ENCODE data around the gene CTNNBL1. TPM values are rescaled to one million over a fixed set of nuclear protein-coding genes. Genes with fewer than 3 reads are reported as not detected.
A peak's percentile ranks its signal among the peaks of the same experiment; 100 is the strongest.

CTNNBL1 gene
- total RNA-seq, 1 experiment from 2014 or later = 49.1 TPM

DNA sequence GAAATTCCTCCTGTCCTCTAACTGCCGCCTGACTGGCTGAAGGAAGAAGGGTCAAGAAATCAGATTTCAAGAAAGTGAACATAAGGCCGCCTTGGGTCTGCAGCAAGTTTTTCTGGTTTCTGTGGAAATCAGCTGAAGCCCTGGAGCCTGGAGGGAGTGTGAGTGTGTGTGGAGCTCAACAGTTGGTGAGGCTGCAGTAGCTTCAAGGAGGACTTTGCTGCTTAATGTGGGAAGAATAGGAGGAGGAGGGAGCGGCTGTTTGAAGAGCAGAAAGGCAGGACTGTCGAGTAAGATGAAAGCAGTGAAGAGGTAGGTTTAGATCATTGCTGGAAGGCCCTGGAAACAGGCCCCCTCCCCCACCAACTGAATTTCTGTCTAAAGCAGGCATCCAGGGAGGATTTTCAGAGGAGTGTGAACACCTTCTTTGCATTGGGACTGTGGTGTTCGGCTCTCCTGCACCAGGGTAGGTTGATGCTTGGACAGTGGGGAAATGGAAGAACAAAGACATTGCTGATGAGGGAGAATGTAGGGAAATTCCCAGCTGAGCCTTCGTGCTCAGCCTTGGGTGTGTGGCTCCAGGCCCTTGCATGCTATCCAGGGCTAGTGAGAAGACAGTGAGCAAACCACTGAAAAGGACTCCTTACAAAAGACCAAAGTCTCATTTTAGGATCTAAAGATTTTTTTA lies 129.6 kb downstream of the CTNNBL1 start:
- H3K4me1 ChIP-seq (replicated peaks) = peaks cover 33% of the 10 kb centered on the region
- H3K27ac ChIP-seq = peak overlapping the region; percentile 95
- no peaks in the 10 kb centered on the region for H3K9me3 ChIP-seq (replicated peaks)
- no peak overlapping the region for H3K4me3 ChIP-seq
- no peaks in the 10 kb centered on the region for H3K27me3 ChIP-seq (replicated peaks)
- H3K36me3 ChIP-seq = no peaks in the 10 kb centered on the region
- peak; percentile 71 to 79 for DNase-seq (ENCODE audit: low read depth in 1 of 2, low spot score in 2 of 2)

DNA sequence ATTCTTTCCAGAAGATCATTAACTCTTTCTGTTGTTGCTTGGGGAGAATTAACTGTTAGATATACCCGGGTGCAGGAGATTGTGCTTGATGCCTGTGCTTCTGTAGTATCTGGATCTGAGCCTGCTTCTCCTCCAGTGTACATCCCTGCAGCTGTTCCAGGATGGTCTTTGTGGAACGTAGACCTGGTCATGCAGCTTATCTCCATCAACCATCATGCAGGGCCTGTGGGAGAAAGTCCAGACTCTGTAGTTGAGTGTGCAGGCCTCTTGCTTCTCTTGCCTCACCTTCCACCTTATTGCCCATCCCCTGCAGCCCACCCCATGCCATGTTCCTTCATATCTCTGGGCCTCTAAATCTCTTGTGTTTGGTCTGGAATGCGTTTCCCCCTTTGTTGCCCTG lies 133.8 kb downstream of the CTNNBL1 start:
- no peak overlapping the region for H3K27ac ChIP-seq
- DNase-seq (ENCODE audit: low read depth in 1 of 2, low spot score in 2 of 2) = no peak
- peaks cover 18% of the 10 kb centered on the region for H3K4me1 ChIP-seq (replicated peaks)
- no peaks in the 10 kb centered on the region for H3K36me3 ChIP-seq
- H3K9me3 ChIP-seq (replicated peaks) = no peaks in the 10 kb centered on the region
- H3K4me3 ChIP-seq = no peak overlapping the region
- H3K27me3 ChIP-seq (replicated peaks) = no peaks in the 10 kb centered on the region

- no peaks in the 10 kb centered on the region for H3K27me3 ChIP-seq (replicated peaks)
- H3K4me1 ChIP-seq (replicated peaks) = peaks cover 7% of the 10 kb centered on the region
- no peak overlapping the region for H3K4me3 ChIP-seq
- H3K36me3 ChIP-seq = no peaks in the 10 kb centered on the region
- no peaks in the 10 kb centered on the region for H3K9me3 ChIP-seq (replicated peaks)
- DNase-seq (ENCODE audit: low read depth in 1 of 2, low spot score in 2 of 2) = no peak
- no peak overlapping the region for H3K27ac ChIP-seq
These were observed 134.9 kb downstream of the CTNNBL1 start for GRCh38 chr20:37828684-37829083.

DNA sequence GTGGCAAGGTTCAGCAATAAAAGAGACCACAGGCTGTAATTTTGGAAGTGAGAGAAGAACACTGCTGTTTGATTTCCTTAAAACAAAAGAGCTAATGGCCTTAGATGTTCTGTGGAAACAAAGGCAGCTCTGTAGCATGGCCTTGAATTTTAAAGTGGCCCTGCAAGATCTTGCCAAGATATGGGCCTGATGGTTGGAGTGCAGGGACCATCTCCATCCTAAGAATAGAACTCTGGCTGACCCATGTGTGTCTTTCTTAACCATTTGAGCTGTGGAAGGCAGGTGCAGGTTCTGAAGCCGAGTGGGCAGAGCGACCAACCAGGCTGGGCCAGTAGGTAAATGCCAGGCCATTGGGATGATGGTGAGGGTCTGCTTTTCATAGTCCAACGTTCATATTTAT lies 135.3 kb downstream of the CTNNBL1 start:
- H3K36me3 ChIP-seq = no peaks in the 10 kb centered on the region
- no peak for DNase-seq (ENCODE audit: low read depth in 1 of 2, low spot score in 2 of 2)
- H3K4me1 ChIP-seq (replicated peaks) = peaks cover 2% of the 10 kb centered on the region
- H3K9me3 ChIP-seq (replicated peaks) = no peaks in the 10 kb centered on the region
- H3K27me3 ChIP-seq (replicated peaks) = no peaks in the 10 kb centered on the region
- H3K4me3 ChIP-seq = no peak overlapping the region
- no peak overlapping the region for H3K27ac ChIP-seq

DNA sequence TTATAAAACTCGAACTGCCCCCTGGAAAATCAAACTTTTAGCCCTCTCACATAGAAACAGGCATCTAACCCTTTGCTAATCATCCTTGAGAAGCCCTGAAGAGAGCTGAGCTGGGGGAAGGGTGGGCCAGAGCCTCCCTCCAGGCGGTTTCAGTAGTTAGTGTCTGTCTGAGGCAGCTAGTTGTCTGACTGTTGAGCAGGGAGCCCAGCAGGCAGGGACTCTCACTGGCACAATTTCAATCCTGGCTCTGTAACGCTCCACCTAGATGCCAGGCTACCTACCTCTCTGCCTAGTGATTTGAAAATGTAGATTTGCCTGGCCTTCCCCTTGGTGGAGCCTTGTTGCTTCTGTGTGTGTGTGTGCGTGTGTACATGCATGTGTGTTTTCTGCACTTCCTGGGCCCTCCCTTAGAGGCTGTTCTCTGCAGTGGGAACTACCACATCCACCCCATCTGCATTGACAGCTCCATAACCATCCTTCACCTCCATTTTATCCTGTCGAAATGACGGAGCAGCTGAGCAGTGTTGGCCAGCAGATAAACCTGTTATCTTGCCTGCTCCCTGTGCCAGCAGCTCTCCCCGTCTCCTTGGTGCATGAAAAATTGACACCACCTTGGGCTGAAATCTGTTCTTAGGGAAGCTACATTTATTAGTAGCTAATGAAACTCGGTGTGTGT lies 139.5 kb downstream of the CTNNBL1 start:
- no peak overlapping the region for H3K4me3 ChIP-seq
- no peaks in the 10 kb centered on the region for H3K4me1 ChIP-seq (replicated peaks)
- H3K27ac ChIP-seq = no peak overlapping the region
- H3K27me3 ChIP-seq (replicated peaks) = no peaks in the 10 kb centered on the region
- no peak for DNase-seq (ENCODE audit: low read depth in 1 of 2, low spot score in 2 of 2)
- no peaks in the 10 kb centered on the region for H3K9me3 ChIP-seq (replicated peaks)
- no peaks in the 10 kb centered on the region for H3K36me3 ChIP-seq

GRCh38 chr20:37836926-37837325 lies 143.1 kb downstream of the CTNNBL1 start:
- no peak for DNase-seq (ENCODE audit: low read depth in 1 of 2, low spot score in 2 of 2)
- no peak overlapping the region for H3K4me3 ChIP-seq
- H3K4me1 ChIP-seq (replicated peaks) = no peaks in the 10 kb centered on the region; the same call in 1 of the 2 replicates
- no peak overlapping the region for H3K27ac ChIP-seq
- no peaks in the 10 kb centered on the region for H3K9me3 ChIP-seq (replicated peaks)
- no peaks in the 10 kb centered on the region for H3K36me3 ChIP-seq
- no peaks in the 10 kb centered on the region for H3K27me3 ChIP-seq (replicated peaks)

DNA sequence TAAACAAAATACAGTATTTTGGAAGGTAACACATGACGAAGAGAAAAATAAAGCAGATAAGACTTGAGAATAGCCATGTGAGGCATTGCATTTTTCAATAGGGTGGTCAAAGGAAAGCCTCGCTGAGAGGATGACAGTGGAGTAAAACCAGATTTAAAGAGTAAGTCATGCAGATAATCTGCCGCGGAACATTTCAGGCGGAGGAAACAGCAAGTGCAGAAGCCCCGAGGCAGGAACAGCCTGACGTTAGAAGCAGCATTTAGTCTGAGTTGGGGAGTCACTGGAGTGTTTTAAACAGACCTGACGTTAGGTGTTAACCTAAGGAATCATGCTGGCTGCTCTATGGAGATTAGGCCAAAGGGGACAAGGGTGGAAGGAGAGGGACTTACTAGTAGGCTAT lies 144.1 kb downstream of the CTNNBL1 start:
- Histone ChIP-seq H3K4me3 (no peak overlapping the region), H3K27ac (no peak overlapping the region), H3K36me3 (peaks cover 8% of the 10 kb centered on the region), H3K9me3 (replicated peaks) (no peaks in the 10 kb centered on the region), H3K4me1 (replicated peaks) (no peaks in the 10 kb centered on the region; the same call in 1 of the 2 replicates), H3K27me3 (replicated peaks) (no peaks in the 10 kb centered on the region)
- DNase-seq (ENCODE audit: low read depth in 1 of 2, low spot score in 2 of 2) = no peak

DNA sequence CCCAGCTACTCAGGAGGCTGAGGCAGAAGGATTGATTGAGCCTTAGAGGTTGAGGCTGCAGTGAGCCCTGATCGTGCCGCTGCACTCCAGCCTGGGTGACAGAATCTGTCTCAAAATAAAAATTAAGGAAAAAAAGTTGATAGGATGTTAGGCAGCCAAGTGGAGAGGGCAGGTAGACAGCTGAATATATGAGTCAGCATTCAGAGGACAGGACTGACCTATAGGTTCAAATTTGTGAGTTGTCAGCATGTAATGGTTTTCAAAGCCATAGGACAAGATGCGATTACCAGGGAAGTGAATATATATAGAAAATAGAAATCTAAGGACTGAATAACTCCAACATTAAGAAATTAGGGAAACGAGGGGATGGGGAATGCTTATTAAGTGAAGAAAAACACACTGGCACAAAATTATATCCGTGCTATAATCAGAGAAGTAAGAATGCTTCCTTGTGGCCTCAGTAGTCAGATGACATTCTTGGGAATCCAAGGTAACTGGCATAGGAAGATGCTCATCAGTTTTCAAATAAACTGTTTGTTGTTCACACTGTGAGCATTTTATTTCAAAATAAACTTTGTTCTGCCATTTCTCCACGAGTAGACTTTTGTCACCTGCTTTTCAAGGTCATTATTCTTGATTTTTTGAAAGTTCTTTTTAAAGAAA lies 145.1 kb downstream of the CTNNBL1 start:
- no peak overlapping the region for H3K4me3 ChIP-seq
- H3K9me3 ChIP-seq (replicated peaks) = no peaks in the 10 kb centered on the region
- peaks cover 12% of the 10 kb centered on the region for H3K36me3 ChIP-seq
- no peak for DNase-seq (ENCODE audit: low read depth in 1 of 2, low spot score in 2 of 2)
- no peaks in the 10 kb centered on the region for H3K27me3 ChIP-seq (replicated peaks)
- H3K4me1 ChIP-seq (replicated peaks) = no peaks in the 10 kb centered on the region; the same call in 1 of the 2 replicates
- H3K27ac ChIP-seq = no peak overlapping the region

DNA sequence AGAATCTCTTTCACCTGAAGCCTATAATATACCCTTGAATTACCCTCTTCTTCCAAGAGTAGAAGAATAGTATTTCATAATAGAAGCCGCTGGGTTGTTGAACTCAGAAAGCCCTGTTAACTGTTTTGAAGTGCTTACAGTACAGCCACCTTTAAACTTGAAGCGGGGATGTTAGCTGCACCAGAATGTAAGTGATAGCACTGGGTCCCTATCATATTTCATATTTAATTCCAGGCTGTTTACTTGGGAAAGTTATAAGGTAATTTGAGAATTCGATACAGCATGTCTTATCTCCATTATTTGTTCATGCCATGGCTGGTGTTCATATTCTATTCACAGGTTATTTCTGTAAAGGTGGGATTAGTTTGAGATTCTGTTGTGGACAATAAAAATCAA lies 145.6 kb downstream of the CTNNBL1 start:
- DNase-seq (ENCODE audit: low read depth in 1 of 2, low spot score in 2 of 2) = no peak
- Histone ChIP-seq H3K9me3 (replicated peaks) (no peaks in the 10 kb centered on the region), H3K4me1 (replicated peaks) (no peaks in the 10 kb centered on the region; the same call in 1 of the 2 replicates), H3K27ac (no peak overlapping the region), H3K36me3 (peaks cover 12% of the 10 kb centered on the region), H3K27me3 (replicated peaks) (no peaks in the 10 kb centered on the region), H3K4me3 (no peak overlapping the region)

GRCh38 chr20:37839955-37840354 lies 146.1 kb downstream of the CTNNBL1 start:
- no peaks in the 10 kb centered on the region; the same call in 1 of the 2 replicates for H3K4me1 ChIP-seq (replicated peaks)

DNA sequence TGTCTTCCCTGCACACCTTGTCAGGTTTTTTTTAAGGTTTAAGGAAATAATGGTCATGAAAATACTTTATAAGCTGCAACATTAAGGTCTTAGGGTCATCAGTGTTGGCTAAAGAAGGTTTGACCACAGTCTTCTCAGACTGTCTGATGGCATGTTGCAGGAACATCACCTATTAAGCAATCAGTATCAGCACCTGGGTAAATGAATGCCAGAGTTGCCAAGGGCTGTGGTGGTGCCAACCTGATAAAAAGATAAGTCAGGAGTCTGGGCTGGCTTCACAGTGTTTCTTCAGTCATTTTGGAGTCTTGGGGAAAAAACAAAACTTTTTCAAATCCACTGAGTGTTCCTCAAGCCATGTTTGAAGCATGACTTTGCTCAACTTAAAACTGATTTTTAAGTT lies 147.6 kb downstream of the CTNNBL1 start:
- Histone ChIP-seq H3K4me1 (replicated peaks) (no peaks in the 10 kb centered on the region; the same call in 1 of the 2 replicates), H3K4me3 (no peak overlapping the region), H3K27me3 (replicated peaks) (no peaks in the 10 kb centered on the region), H3K27ac (no peak overlapping the region), H3K36me3 (peaks cover 15% of the 10 kb centered on the region), H3K9me3 (replicated peaks) (no peaks in the 10 kb centered on the region)
- no peak for DNase-seq (ENCODE audit: low read depth in 1 of 2, low spot score in 2 of 2)

More at GRCh38 chr20:37839955-37840354, 146.1 kb downstream of the CTNNBL1 start:
- no peak for DNase-seq (ENCODE audit: low read depth in 1 of 2, low spot score in 2 of 2)
- H3K36me3 ChIP-seq = peaks cover 15% of the 10 kb centered on the region
- H3K27ac ChIP-seq = no peak overlapping the region
- H3K9me3 ChIP-seq (replicated peaks) = no peaks in the 10 kb centered on the region
- no peak overlapping the region for H3K4me3 ChIP-seq
- no peaks in the 10 kb centered on the region for H3K27me3 ChIP-seq (replicated peaks)

- no peaks in the 10 kb centered on the region for H3K9me3 ChIP-seq (replicated peaks)
- peak in 1 of 2 experiments; percentile 11 for DNase-seq (ENCODE audit: low read depth in 1 of 2, low spot score in 2 of 2)
- H3K27me3 ChIP-seq (replicated peaks) = no peaks in the 10 kb centered on the region
- no peak overlapping the region for H3K27ac ChIP-seq
- H3K4me3 ChIP-seq = no peak overlapping the region
- H3K36me3 ChIP-seq = peaks cover 15% of the 10 kb centered on the region
- H3K4me1 ChIP-seq (replicated peaks) = no peaks in the 10 kb centered on the region; the same call in 1 of the 2 replicates
These were observed 148.1 kb downstream of the CTNNBL1 start for GRCh38 chr20:37841971-37842370.

DNA sequence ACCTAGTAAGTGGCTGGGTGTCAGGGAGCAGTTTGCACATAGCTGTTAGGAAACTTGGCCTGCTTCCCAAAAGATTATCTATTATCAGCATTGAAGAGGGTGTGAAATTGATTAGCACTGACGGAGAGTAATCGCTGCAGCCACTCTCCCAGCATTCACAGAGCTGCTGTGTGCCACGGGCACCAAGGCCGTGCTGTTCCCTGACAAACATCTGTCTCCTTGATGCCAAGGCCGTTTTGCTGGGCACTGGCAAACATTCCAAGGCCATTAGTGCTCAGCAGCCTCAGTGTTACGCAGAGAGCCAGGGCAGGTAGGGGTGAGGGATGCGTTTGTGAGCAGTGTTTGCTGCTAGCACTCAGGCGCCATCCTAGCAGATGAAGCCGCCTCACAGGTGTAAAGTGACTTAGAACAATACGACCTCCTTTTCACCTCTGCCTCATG lies 151.4 kb downstream of the CTNNBL1 start:
- no peak overlapping the region for H3K4me3 ChIP-seq
- no peaks in the 10 kb centered on the region for H3K9me3 ChIP-seq (replicated peaks)
- H3K4me1 ChIP-seq (replicated peaks) = no peaks in the 10 kb centered on the region; the same call in 1 of the 2 replicates
- no peak for DNase-seq (ENCODE audit: low read depth in 1 of 2, low spot score in 2 of 2)
- H3K27ac ChIP-seq = no peak overlapping the region
- H3K27me3 ChIP-seq (replicated peaks) = no peaks in the 10 kb centered on the region
- peaks cover 15% of the 10 kb centered on the region for H3K36me3 ChIP-seq

- DNase-seq (ENCODE audit: low read depth in 1 of 2, low spot score in 2 of 2) = no peak
- H3K4me1 ChIP-seq (replicated peaks) = no peaks in the 10 kb centered on the region; the same call in 1 of the 2 replicates
- H3K27me3 ChIP-seq (replicated peaks) = no peaks in the 10 kb centered on the region
- H3K36me3 ChIP-seq = peaks cover 15% of the 10 kb centered on the region
- no peak overlapping the region for H3K4me3 ChIP-seq
- no peak overlapping the region for H3K27ac ChIP-seq
- no peaks in the 10 kb centered on the region for H3K9me3 ChIP-seq (replicated peaks)
These were observed 152.0 kb downstream of the CTNNBL1 start for GRCh38 chr20:37845878-37846277.

All from SJSA1 (cell line).